Liver (tissue), 3 donors: ENCODE results near the gene IRGQ.

Experiments used
- HNF4A ChIP-seq, 2 donors: conservative IDR thresholded peaks; 2 replicates each; pipeline ENCODE4 v1.6.1; 2016; ENCODE audit warnings: antibody characterized with exemption in 2 of 2, mild to moderate bottlenecking in 2 of 2
- TF ChIP-seq, protein P1 (sequence below): IDR thresholded peaks from 2 replicates; pipeline ENCODE4 v1.6.1; 2016; ENCODE audit warnings: antibody characterized with exemption
- TF ChIP-seq, protein P2 (sequence below): fragments of 150-350 bp; IDR thresholded peaks from 2 replicates; pipeline ENCODE4 v1.5.1; 2017; ENCODE audit warnings: improper control_type of control experiment, low read depth, low read length; ENCODE audit not compliant: missing input control
- donor health status: healthy.
- donor health status: healthy.

DNA sequence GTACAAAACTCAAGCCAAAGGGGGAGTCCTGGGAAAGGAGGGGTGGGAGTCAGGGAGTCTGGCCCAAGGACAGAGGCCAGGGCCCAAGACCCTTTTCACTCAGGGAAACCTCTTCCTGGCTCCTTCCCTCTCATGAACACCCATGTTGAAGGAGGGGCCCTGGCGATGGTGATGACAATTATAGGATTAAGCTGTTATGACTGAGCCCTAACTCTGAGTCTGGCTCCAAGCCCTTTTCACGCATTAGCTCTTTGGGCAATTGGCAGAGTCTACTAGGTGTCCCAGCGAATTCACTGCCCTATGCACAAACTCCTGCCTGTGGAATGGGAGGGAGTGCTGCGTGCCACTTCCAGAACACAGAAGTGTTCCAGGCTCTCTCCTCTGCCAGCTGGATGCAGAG lies 42.3 kb downstream of the IRGQ start:
- TF ChIP-seq, protein P1, sequence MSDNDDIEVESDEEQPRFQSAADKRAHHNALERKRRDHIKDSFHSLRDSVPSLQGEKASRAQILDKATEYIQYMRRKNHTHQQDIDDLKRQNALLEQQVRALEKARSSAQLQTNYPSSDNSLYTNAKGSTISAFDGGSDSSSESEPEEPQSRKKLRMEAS: no peak
- no peak for TF ChIP-seq HNF4A (conservative IDR thresholded peaks at IDR 0.05)
- TF ChIP-seq, protein P2, sequence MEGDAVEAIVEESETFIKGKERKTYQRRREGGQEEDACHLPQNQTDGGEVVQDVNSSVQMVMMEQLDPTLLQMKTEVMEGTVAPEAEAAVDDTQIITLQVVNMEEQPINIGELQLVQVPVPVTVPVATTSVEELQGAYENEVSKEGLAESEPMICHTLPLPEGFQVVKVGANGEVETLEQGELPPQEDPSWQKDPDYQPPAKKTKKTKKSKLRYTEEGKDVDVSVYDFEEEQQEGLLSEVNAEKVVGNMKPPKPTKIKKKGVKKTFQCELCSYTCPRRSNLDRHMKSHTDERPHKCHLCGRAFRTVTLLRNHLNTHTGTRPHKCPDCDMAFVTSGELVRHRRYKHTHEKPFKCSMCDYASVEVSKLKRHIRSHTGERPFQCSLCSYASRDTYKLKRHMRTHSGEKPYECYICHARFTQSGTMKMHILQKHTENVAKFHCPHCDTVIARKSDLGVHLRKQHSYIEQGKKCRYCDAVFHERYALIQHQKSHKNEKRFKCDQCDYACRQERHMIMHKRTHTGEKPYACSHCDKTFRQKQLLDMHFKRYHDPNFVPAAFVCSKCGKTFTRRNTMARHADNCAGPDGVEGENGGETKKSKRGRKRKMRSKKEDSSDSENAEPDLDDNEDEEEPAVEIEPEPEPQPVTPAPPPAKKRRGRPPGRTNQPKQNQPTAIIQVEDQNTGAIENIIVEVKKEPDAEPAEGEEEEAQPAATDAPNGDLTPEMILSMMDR: no peak
